SU-DHL-6 (cell line): Measurements from ENCODE around the gene RNF150.

Experiments
- H2AFZ ChIP-seq: fragments of 200-600 bp; sonication (generic); 2 replicates; pipeline ENCODE4 v1.6.1; 2014; ENCODE audit warnings: low read depth, mild to moderate bottlenecking, moderate library complexity, mixed read lengths, antibody characterized with exemption, low read length; ENCODE audit not compliant: severe bottlenecking
- H3F3A ChIP-seq: fragments of 200-600 bp; shearing (Covaris generic); 2 replicates; pipeline ENCODE4 v1.6.0; 2016; ENCODE audit warnings: antibody characterized with exemption, mild to moderate bottlenecking; ENCODE audit not compliant: insufficient read depth
- H3K27ac ChIP-seq: fragments of 200-600 bp; sonication (generic); 2 replicates; pipeline ENCODE4 v1.5.1; 2016; ENCODE audit warnings: low read depth, mild to moderate bottlenecking, low read length, moderate library complexity, mixed read lengths
- H3K27me3 ChIP-seq: fragments of 200-600 bp; sonication (generic), shearing (Covaris generic); 2 replicates; pipeline ENCODE4 v1.6.0; 2014; ENCODE audit warnings: mild to moderate bottlenecking, low read length
- H3K36me3 ChIP-seq: fragments of 200-600 bp; sonication (generic); 2 replicates; pipeline ENCODE4 v1.6.1; 2014; ENCODE audit warnings: mild to moderate bottlenecking, low read length, mixed read lengths
- H3K4me2 ChIP-seq: fragments of 300-600, 200-600 bp; shearing (Covaris generic), sonication (generic); 2 replicates; pipeline ENCODE4 v1.6.0; 2014; ENCODE audit warnings: low read length, low read depth, mild to moderate bottlenecking; ENCODE audit not compliant: poor library complexity, severe bottlenecking
- H3K4me3 ChIP-seq: fragments of 200-600 bp; sonication (generic); 2 replicates; pipeline ENCODE4 v1.5.1; 2014; ENCODE audit warnings: antibody characterized with exemption, low read length, mild to moderate bottlenecking, mixed read lengths; ENCODE audit not compliant: insufficient read depth, poor library complexity, severe bottlenecking
- H3K79me2 ChIP-seq: fragments of 200-600 bp; sonication (generic); 2 replicates; pipeline ENCODE4 v1.6.1; 2014; ENCODE audit warnings: mild to moderate bottlenecking, low read length, moderate library complexity; ENCODE audit not compliant: insufficient read depth
- H3K9ac ChIP-seq: fragments of 200-600 bp; sonication (generic); 2 replicates; pipeline ENCODE4 v1.7.0; 2014; ENCODE audit warnings: mild to moderate bottlenecking, low read length
- H3K9me2 ChIP-seq: fragments of 200-600 bp; sonication (generic); replicated peaks from 2 replicates; pipeline ENCODE4 v1.6.1; 2014; ENCODE audit warnings: low read length; ENCODE audit not compliant: insufficient read depth
- H3K9me3 ChIP-seq: fragments of 200-600 bp; sonication (generic); 2 replicates; pipeline ENCODE4 v1.6.1; 2014; ENCODE audit warnings: low read length, mixed read lengths; ENCODE audit not compliant: insufficient read depth
- H4K20me1 ChIP-seq: fragments of 200-600 bp; sonication (generic); 2 replicates; pipeline ENCODE4 v1.6.1; 2014; ENCODE audit warnings: low read depth, mild to moderate bottlenecking, antibody characterized with exemption, low read length, moderate library complexity, mixed read lengths
- CTCF ChIP-seq: fragments of 200-600 bp; sonication (generic); IDR thresholded peaks from one replicate; pipeline ENCODE4 v1.5.1; 2017; ENCODE audit warnings: antibody characterized with exemption, mild to moderate bottlenecking, low read length, moderate library complexity; ENCODE audit not compliant: insufficient read depth, poor library complexity, severe bottlenecking
- EZH2phosphoT487 ChIP-seq: fragments of 200-600 bp; sonication (generic), shearing (Covaris generic); conservative IDR thresholded peaks from 2 replicates; pipeline ENCODE4 v1.6.1; 2018; ENCODE audit warnings: mild to moderate bottlenecking, antibody characterized with exemption, low read length, moderate library complexity, mixed read lengths

Gene RNF150

GRCh38 chr4:141132709-141133145, 542 bp downstream of the RNF150 start:
- no peaks in the 10 kb centered on the region for H3K36me3 ChIP-seq
- no peaks in the 10 kb centered on the region for H3K9me2 ChIP-seq
- no peaks in the 10 kb centered on the region for H3F3A ChIP-seq
- no peaks in the 10 kb centered on the region for H3K27me3 ChIP-seq
- no peak overlapping the region for H3K27ac ChIP-seq
- H3K9me3 ChIP-seq: no peaks in the 10 kb centered on the region
- H3K4me3 ChIP-seq: no peak overlapping the region
- no peaks in the 10 kb centered on the region for H4K20me1 ChIP-seq
- H3K9ac ChIP-seq: no peak overlapping the region
- H2AFZ ChIP-seq: no peak overlapping the region
- H3K79me2 ChIP-seq: no peaks in the 10 kb centered on the region
- TF ChIP-seq CTCF: no peak
- TF ChIP-seq EZH2phosphoT487: no peak
- H3K4me2 ChIP-seq: no peak overlapping the region

- TF ChIP-seq EZH2phosphoT487 (no peak), CTCF (no peak)
- Histone ChIP-seq H3K4me2 (no peak overlapping the region), H3K27ac (no peak overlapping the region), H3K4me3 (no peak overlapping the region), H3K36me3 (no peaks in the 10 kb centered on the region), H4K20me1 (no peaks in the 10 kb centered on the region), H3K9ac (no peak overlapping the region), H2AFZ (no peak overlapping the region), H3K79me2 (no peaks in the 10 kb centered on the region), H3K9me2 (no peaks in the 10 kb centered on the region), H3K27me3 (no peaks in the 10 kb centered on the region), H3K9me3 (no peaks in the 10 kb centered on the region), H3F3A (no peaks in the 10 kb centered on the region)
Measured at GRCh38 chr4:141132072-141132708, 1.1 kb downstream of the RNF150 start.

GRCh38 chr4:141131723-141132071, 1.6 kb downstream of the RNF150 start:
- TF ChIP-seq EZH2phosphoT487 (no peak), CTCF (no peak)
- H3K9ac ChIP-seq: no peak overlapping the region
- H3K36me3 ChIP-seq: no peaks in the 10 kb centered on the region
- H3K9me2 ChIP-seq: no peaks in the 10 kb centered on the region
- no peaks in the 10 kb centered on the region for H3F3A ChIP-seq
- H4K20me1 ChIP-seq: no peaks in the 10 kb centered on the region
- no peaks in the 10 kb centered on the region for H3K27me3 ChIP-seq
- no peak overlapping the region for H3K4me3 ChIP-seq
- no peaks in the 10 kb centered on the region for H3K79me2 ChIP-seq
- H2AFZ ChIP-seq: no peak overlapping the region
- H3K4me2 ChIP-seq: no peak overlapping the region
- H3K27ac ChIP-seq: no peak overlapping the region
- no peaks in the 10 kb centered on the region for H3K9me3 ChIP-seq
